ENCODE data around the gene SHROOM3.
"Not testable (repeated sequence)": the region's sequence is repeated elsewhere in the genome, so short reads cannot be mapped to it uniquely, and the experiment has no call there.

Gene SHROOM3

GRCh38 chr4:76704133-76704881 is 269.3 kb downstream of the SHROOM3 start:
- no peak for DNase-seq

GRCh38 chr4:76705472-76705871 is 270.4 kb downstream of the SHROOM3 start:
- DNase-seq = no peak

GRCh38 chr4:76706581-76706980 is 271.6 kb downstream of the SHROOM3 start:
- no peak for DNase-seq

GRCh38 chr4:76708971-76709771 is 274.1 kb downstream of the SHROOM3 start:
- DNase-seq = no peak

GRCh38 chr4:76709772-76710090 is 274.7 kb downstream of the SHROOM3 start:
- no peak for DNase-seq

GRCh38 chr4:76712564-76712963 is 277.5 kb downstream of the SHROOM3 start:
- no peak for DNase-seq

- no peak for DNase-seq
Observed at GRCh38 chr4:76714226-76714625, 279.2 kb downstream of the SHROOM3 start.

- no peak for DNase-seq
Observed at GRCh38 chr4:76716020-76716419, 281.0 kb downstream of the SHROOM3 start.

- DNase-seq = no peak
Observed at GRCh38 chr4:76716658-76717057, 281.6 kb downstream of the SHROOM3 start.

GRCh38 chr4:76717431-76717830 is 282.4 kb downstream of the SHROOM3 start:
- no peak for DNase-seq

GRCh38 chr4:76718021-76718420 is 283.0 kb downstream of the SHROOM3 start:
- DNase-seq = no peak

GRCh38 chr4:76718831-76719230 is 283.8 kb downstream of the SHROOM3 start:
- no peak for DNase-seq

GRCh38 chr4:76720121-76720520 is 285.1 kb downstream of the SHROOM3 start:
- DNase-seq = no peak

GRCh38 chr4:76722146-76722545 is 287.1 kb downstream of the SHROOM3 start:
- not testable (repeated sequence) for DNase-seq

GRCh38 chr4:76722838-76723237 is 287.8 kb downstream of the SHROOM3 start:
- DNase-seq = no peak

- DNase-seq = no peak
Observed at GRCh38 chr4:76723373-76723772, 288.3 kb downstream of the SHROOM3 start.

GRCh38 chr4:76723924-76724323 is 288.9 kb downstream of the SHROOM3 start:
- DNase-seq = no peak

GRCh38 chr4:76725039-76725438 is 290.0 kb downstream of the SHROOM3 start:
- DNase-seq = no peak

GRCh38 chr4:76726176-76726575 is 291.1 kb downstream of the SHROOM3 start:
- no peak for DNase-seq

GRCh38 chr4:76726631-76727030 is 291.6 kb downstream of the SHROOM3 start:
- DNase-seq = no peak

- DNase-seq = not testable (repeated sequence)
Observed at GRCh38 chr4:76727934-76728333, 292.9 kb downstream of the SHROOM3 start.

- DNase-seq = no peak
Observed at GRCh38 chr4:76729460-76729859, 294.4 kb downstream of the SHROOM3 start.

GRCh38 chr4:76729980-76730379 is 295.0 kb downstream of the SHROOM3 start:
- no peak for DNase-seq

GRCh38 chr4:76732246-76732645 is 297.2 kb downstream of the SHROOM3 start:
- DNase-seq = no peak

Data from CD4-positive, alpha-beta T cell treated with Interleukin-4 for 1 hour (primary cell).